ENCODE results near the gene TOMM34. TPM values are rescaled to one million over a fixed set of nuclear protein-coding genes. Genes with fewer than 3 reads are reported as not detected.

The TOMM34 gene
- total and polyA plus RNA-seq, 9 of the 15 experiments (the other 6 are each of a cell fraction or from before 2014, with no cell fraction given) = 18.1 to 69.4 (median 41.7) TPM

- TF ChIP-seq E2F8 (IDR thresholded peaks at IDR 0.05; ENCODE audit: low read depth, partially characterized antibody) (peak; percentile 94), AFF1 (IDR thresholded peaks at IDR 0.05; ENCODE audit: low read depth in 1 of 2, partially characterized antibody in 2 of 2) (peak in 1 of 2 experiments; percentile 49), CREB3L1 (IDR thresholded peaks at IDR 0.05; ENCODE audit: borderline replicate concordance, low read depth) (peak; percentile 66; the same call in 1 of the 2 replicates), STAT5B (CRISPR knock-in tag; IDR thresholded peaks at IDR 0.05) (no peak), MLX (CRISPR knock-in tag; conservative IDR thresholded peaks at IDR 0.05) (peak; percentile 96 to 97), GATAD2A (IDR thresholded peaks at IDR 0.05) (no peak; the same call in 1 of the 2 replicates), NKRF (IDR thresholded peaks at IDR 0.05; ENCODE audit: borderline replicate concordance) (peak; percentile 82), FUS (optimal IDR thresholded peaks at IDR 0.05; ENCODE audit: low read depth, low read length) (no peak), ZNF232 (CRISPR knock-in tag; IDR thresholded peaks at IDR 0.05) (no peak), SAP30 (IDR thresholded peaks at IDR 0.05; ENCODE audit: borderline replicate concordance, insufficient read depth, low read depth, low read length, poor library complexity, severe bottlenecking) (peak; percentile 86), SOX6 (IDR thresholded peaks at IDR 0.05) (peak; percentile 61; the same call in 1 of the 2 replicates), SPI1 (IDR thresholded peaks at IDR 0.05; ENCODE audit: borderline replicate concordance, low read depth, low read length) (peak; percentile 99), MBD2 (IDR thresholded peaks at IDR 0.05; ENCODE audit: borderline replicate concordance, low read depth) (peak; percentile 59; the same call in 1 of the 2 replicates), RNF2 (IDR thresholded peaks at IDR 0.05) (peak; percentile 74; the same call in 1 of the 2 replicates)
Measured at GRCh38 chr20:44966030-44966961, 6.1 kb upstream of the TOMM34 start, which contains the start of gene STK4 (continued).
